ENCODE data around the gene GATB.

The GATB gene

DNA sequence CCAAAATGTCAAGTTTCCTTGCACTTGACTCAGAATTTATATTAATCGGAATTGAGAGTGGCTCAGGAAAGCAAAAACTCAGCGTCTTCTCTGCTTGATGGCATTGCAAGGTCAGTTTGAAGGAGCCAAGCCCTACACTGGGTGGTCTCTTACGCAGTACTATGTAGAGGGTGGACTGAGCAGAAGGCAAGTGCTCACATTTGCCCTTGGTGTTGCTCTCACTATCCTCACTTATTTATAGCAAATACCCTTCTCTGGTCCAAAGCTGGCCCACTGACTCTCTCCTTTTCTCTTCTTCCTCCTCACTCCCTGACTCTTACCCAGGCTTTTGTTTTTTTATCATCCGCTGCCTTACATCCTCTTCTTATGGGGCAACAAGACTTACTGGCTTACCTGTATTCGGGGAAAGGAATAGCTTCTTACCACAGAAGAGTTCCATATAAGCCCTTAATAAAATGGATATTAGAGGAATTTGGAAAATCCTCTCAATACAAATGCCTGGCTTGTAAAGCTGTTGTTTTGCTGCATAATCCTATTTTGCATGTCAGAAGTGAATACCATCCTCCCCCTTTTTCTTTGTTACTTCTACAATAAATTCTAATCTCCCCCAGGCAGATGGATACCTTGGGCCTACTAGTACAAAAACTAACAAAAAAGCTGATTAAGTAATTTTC lies 24.8 kb upstream of the GATB start:
- no peaks in the 10 kb centered on the region for H3K27me3 ChIP-seq (replicated peaks; ENCODE audit: control insufficient read depth, insufficient read depth, low read length, poor library complexity, severe bottlenecking)
- H3K4me1 ChIP-seq (ENCODE audit: control insufficient read depth, insufficient read depth, low read length, poor library complexity, severe bottlenecking): no peaks in the 10 kb centered on the region
- H3K36me3 ChIP-seq (ENCODE audit: control insufficient read depth, insufficient read depth, low read length): no peaks in the 10 kb centered on the region
- no peaks in the 10 kb centered on the region for H3K9me3 ChIP-seq (ENCODE audit: control insufficient read depth, low read length)
- no peak for DNase-seq
- no peak overlapping the region for H3K4me3 ChIP-seq (ENCODE audit: insufficient read depth, low read depth, low read length, poor library complexity, severe bottlenecking)
- no peak overlapping the region for H3K27ac ChIP-seq (ENCODE audit: insufficient read depth, low read length, poor library complexity, severe bottlenecking)

DNA sequence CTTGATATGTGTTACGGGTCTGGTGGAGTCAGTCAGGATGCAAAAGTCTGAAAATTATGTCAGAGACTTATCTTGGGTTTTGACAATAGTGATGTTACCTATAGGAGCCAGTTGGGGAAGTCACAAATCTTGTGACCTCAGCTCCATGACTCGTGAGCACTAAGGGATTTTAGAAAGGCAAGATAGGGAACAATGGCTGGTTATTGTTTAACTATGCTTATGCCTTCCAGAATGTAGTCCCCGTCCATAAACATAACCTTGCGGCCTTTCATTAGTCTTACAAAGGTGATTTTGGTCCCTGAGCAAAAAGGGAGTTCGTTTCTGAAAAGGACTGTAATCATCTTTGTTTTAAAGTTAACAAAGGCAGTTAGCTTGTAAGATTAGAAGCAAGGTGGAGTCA lies 23.9 kb upstream of the GATB start:
- Histone ChIP-seq H3K4me1 (ENCODE audit: control insufficient read depth, insufficient read depth, low read length, poor library complexity, severe bottlenecking) (no peaks in the 10 kb centered on the region), H3K27me3 (replicated peaks; ENCODE audit: control insufficient read depth, insufficient read depth, low read length, poor library complexity, severe bottlenecking) (no peaks in the 10 kb centered on the region), H3K36me3 (ENCODE audit: control insufficient read depth, insufficient read depth, low read length) (no peaks in the 10 kb centered on the region), H3K27ac (ENCODE audit: insufficient read depth, low read length, poor library complexity, severe bottlenecking) (no peak overlapping the region), H3K9me3 (ENCODE audit: control insufficient read depth, low read length) (no peaks in the 10 kb centered on the region), H3K4me3 (ENCODE audit: insufficient read depth, low read depth, low read length, poor library complexity, severe bottlenecking) (no peak overlapping the region)
- no peak for DNase-seq

- DNase-seq: no peak
- H3K27me3 ChIP-seq (replicated peaks; ENCODE audit: control insufficient read depth, insufficient read depth, low read length, poor library complexity, severe bottlenecking): no peaks in the 10 kb centered on the region
- no peaks in the 10 kb centered on the region for H3K9me3 ChIP-seq (ENCODE audit: control insufficient read depth, low read length)
- no peaks in the 10 kb centered on the region for H3K4me1 ChIP-seq (ENCODE audit: control insufficient read depth, insufficient read depth, low read length, poor library complexity, severe bottlenecking)
- no peak overlapping the region for H3K4me3 ChIP-seq (ENCODE audit: insufficient read depth, low read depth, low read length, poor library complexity, severe bottlenecking)
- no peaks in the 10 kb centered on the region for H3K36me3 ChIP-seq (ENCODE audit: control insufficient read depth, insufficient read depth, low read length)
- H3K27ac ChIP-seq (ENCODE audit: insufficient read depth, low read length, poor library complexity, severe bottlenecking): no peak overlapping the region
Measured at GRCh38 chr4:151783867-151784266, 23.1 kb upstream of the GATB start.

- DNase-seq: no peak
- Histone ChIP-seq H3K27ac (ENCODE audit: insufficient read depth, low read length, poor library complexity, severe bottlenecking) (no peak overlapping the region), H3K27me3 (replicated peaks; ENCODE audit: control insufficient read depth, insufficient read depth, low read length, poor library complexity, severe bottlenecking) (no peaks in the 10 kb centered on the region), H3K4me3 (ENCODE audit: insufficient read depth, low read depth, low read length, poor library complexity, severe bottlenecking) (no peak overlapping the region), H3K4me1 (ENCODE audit: control insufficient read depth, insufficient read depth, low read length, poor library complexity, severe bottlenecking) (no peaks in the 10 kb centered on the region), H3K36me3 (ENCODE audit: control insufficient read depth, insufficient read depth, low read length) (no peaks in the 10 kb centered on the region), H3K9me3 (ENCODE audit: control insufficient read depth, low read length) (no peaks in the 10 kb centered on the region)
Measured at GRCh38 chr4:151782296-151782695, 21.5 kb upstream of the GATB start.

- no peaks in the 10 kb centered on the region for H3K36me3 ChIP-seq (ENCODE audit: control insufficient read depth, insufficient read depth, low read length)
- DNase-seq: no peak
- H3K27me3 ChIP-seq (replicated peaks; ENCODE audit: control insufficient read depth, insufficient read depth, low read length, poor library complexity, severe bottlenecking): no peaks in the 10 kb centered on the region
- H3K9me3 ChIP-seq (ENCODE audit: control insufficient read depth, low read length): no peaks in the 10 kb centered on the region
- H3K27ac ChIP-seq (ENCODE audit: insufficient read depth, low read length, poor library complexity, severe bottlenecking): no peak overlapping the region
- H3K4me1 ChIP-seq (ENCODE audit: control insufficient read depth, insufficient read depth, low read length, poor library complexity, severe bottlenecking): no peaks in the 10 kb centered on the region
- H3K4me3 ChIP-seq (ENCODE audit: insufficient read depth, low read depth, low read length, poor library complexity, severe bottlenecking): no peak overlapping the region
Measured at GRCh38 chr4:151781026-151781425, 20.2 kb upstream of the GATB start.

- DNase-seq: no peak
- H3K27me3 ChIP-seq (replicated peaks; ENCODE audit: control insufficient read depth, insufficient read depth, low read length, poor library complexity, severe bottlenecking): no peaks in the 10 kb centered on the region
- H3K27ac ChIP-seq (ENCODE audit: insufficient read depth, low read length, poor library complexity, severe bottlenecking): no peak overlapping the region
- H3K4me3 ChIP-seq (ENCODE audit: insufficient read depth, low read depth, low read length, poor library complexity, severe bottlenecking): no peak overlapping the region
- no peaks in the 10 kb centered on the region for H3K36me3 ChIP-seq (ENCODE audit: control insufficient read depth, insufficient read depth, low read length)
- no peaks in the 10 kb centered on the region for H3K4me1 ChIP-seq (ENCODE audit: control insufficient read depth, insufficient read depth, low read length, poor library complexity, severe bottlenecking)
- no peaks in the 10 kb centered on the region for H3K9me3 ChIP-seq (ENCODE audit: control insufficient read depth, low read length)
Measured at GRCh38 chr4:151777471-151777870, 16.7 kb upstream of the GATB start.

GRCh38 chr4:151774324-151774723 lies 13.5 kb upstream of the GATB start:
- Histone ChIP-seq H3K4me1 (ENCODE audit: control insufficient read depth, insufficient read depth, low read length, poor library complexity, severe bottlenecking) (no peaks in the 10 kb centered on the region), H3K36me3 (ENCODE audit: control insufficient read depth, insufficient read depth, low read length) (no peaks in the 10 kb centered on the region), H3K9me3 (ENCODE audit: control insufficient read depth, low read length) (no peaks in the 10 kb centered on the region), H3K27me3 (replicated peaks; ENCODE audit: control insufficient read depth, insufficient read depth, low read length, poor library complexity, severe bottlenecking) (peaks cover 3% of the 10 kb centered on the region), H3K4me3 (ENCODE audit: insufficient read depth, low read depth, low read length, poor library complexity, severe bottlenecking) (no peak overlapping the region), H3K27ac (ENCODE audit: insufficient read depth, low read length, poor library complexity, severe bottlenecking) (no peak overlapping the region)
- no peak for DNase-seq

DNA sequence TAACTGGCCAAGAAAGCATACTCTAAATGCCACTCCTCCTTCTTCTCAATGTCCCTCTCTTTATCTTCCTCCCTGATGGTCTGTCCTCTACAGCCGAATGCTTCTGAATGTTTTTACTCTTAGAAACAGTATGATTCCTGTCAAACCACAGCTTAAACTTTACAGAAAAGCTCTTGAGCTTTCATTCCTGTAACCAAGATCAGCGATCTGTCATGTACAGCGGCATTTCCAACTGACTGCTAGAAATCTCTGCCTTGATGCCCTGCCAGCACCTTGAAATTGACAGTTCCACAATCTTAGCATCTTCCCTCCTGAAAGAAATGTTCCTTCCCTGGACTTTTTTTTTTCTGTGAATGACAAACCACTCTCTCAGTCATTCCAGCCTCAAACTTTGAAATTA lies 11.5 kb upstream of the GATB start:
- Histone ChIP-seq H3K27ac (ENCODE audit: insufficient read depth, low read length, poor library complexity, severe bottlenecking) (no peak overlapping the region), H3K36me3 (ENCODE audit: control insufficient read depth, insufficient read depth, low read length) (no peaks in the 10 kb centered on the region), H3K4me1 (ENCODE audit: control insufficient read depth, insufficient read depth, low read length, poor library complexity, severe bottlenecking) (no peaks in the 10 kb centered on the region), H3K4me3 (ENCODE audit: insufficient read depth, low read depth, low read length, poor library complexity, severe bottlenecking) (no peak overlapping the region), H3K9me3 (ENCODE audit: control insufficient read depth, low read length) (no peaks in the 10 kb centered on the region), H3K27me3 (replicated peaks; ENCODE audit: control insufficient read depth, insufficient read depth, low read length, poor library complexity, severe bottlenecking) (peaks cover 3% of the 10 kb centered on the region)
- DNase-seq: no peak

- Histone ChIP-seq H3K9me3 (ENCODE audit: control insufficient read depth, low read length) (no peaks in the 10 kb centered on the region), H3K27me3 (replicated peaks; ENCODE audit: control insufficient read depth, insufficient read depth, low read length, poor library complexity, severe bottlenecking) (peaks cover 3% of the 10 kb centered on the region), H3K4me1 (ENCODE audit: control insufficient read depth, insufficient read depth, low read length, poor library complexity, severe bottlenecking) (no peaks in the 10 kb centered on the region), H3K36me3 (ENCODE audit: control insufficient read depth, insufficient read depth, low read length) (no peaks in the 10 kb centered on the region), H3K4me3 (ENCODE audit: insufficient read depth, low read depth, low read length, poor library complexity, severe bottlenecking) (no peak overlapping the region), H3K27ac (ENCODE audit: insufficient read depth, low read length, poor library complexity, severe bottlenecking) (no peak overlapping the region)
- DNase-seq: no peak
Measured at GRCh38 chr4:151771664-151772063, 10.9 kb upstream of the GATB start.

DNA sequence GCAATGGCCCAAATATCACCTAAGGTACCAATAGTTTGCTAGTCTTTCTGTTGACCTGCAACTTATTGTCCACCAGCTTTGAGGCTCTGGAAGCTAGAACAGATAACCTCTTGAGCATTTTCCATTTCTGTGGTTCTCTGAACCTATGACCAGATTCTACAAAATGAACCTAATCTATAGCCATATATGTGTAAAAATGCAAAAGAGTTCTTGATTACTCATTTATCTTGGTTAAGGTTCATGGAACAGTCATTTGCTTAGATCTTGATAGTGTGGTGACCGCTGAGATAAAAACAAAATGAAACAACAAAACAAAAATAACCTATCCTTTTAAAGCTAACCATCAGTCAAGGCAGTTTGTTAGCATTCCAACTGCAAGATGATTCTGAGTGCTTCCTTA lies 9.3 kb upstream of the GATB start:
- no peaks in the 10 kb centered on the region for H3K36me3 ChIP-seq (ENCODE audit: control insufficient read depth, insufficient read depth, low read length)

More for the DNA sequence above, 9.3 kb upstream of the GATB start:
- H3K4me3 ChIP-seq (ENCODE audit: insufficient read depth, low read depth, low read length, poor library complexity, severe bottlenecking): no peak overlapping the region
- no peak for DNase-seq
- no peak overlapping the region for H3K27ac ChIP-seq (ENCODE audit: insufficient read depth, low read length, poor library complexity, severe bottlenecking)
- H3K4me1 ChIP-seq (ENCODE audit: control insufficient read depth, insufficient read depth, low read length, poor library complexity, severe bottlenecking): no peaks in the 10 kb centered on the region
- H3K9me3 ChIP-seq (ENCODE audit: control insufficient read depth, low read length): no peaks in the 10 kb centered on the region
- peaks cover 3% of the 10 kb centered on the region for H3K27me3 ChIP-seq (replicated peaks; ENCODE audit: control insufficient read depth, insufficient read depth, low read length, poor library complexity, severe bottlenecking)
